Stomach smooth muscle (tissue), 2 donors: ENCODE measurements around the gene DOCK3.
"Not testable (repeated sequence)": the region's sequence is repeated elsewhere in the genome, so short reads cannot be mapped to it uniquely, and the experiment has no call there.

Experiments used
- H3K27ac ChIP-seq: one replicate; pipeline ENCODE4 v1.7.0; 2013; ENCODE audit warnings: mild to moderate bottlenecking, low read length, inconsistent platforms
- H3K27me3 ChIP-seq, 2 donors: one replicate each; pipeline ENCODE4 v1.7.0; 2013; ENCODE audit warnings: low read length in 2 of 2; ENCODE audit not compliant: insufficient read depth in 2 of 2, control insufficient read depth in 1 of 2
- H3K36me3 ChIP-seq, 2 donors: one replicate each; pipeline ENCODE4 v1.7.0; 2013; ENCODE audit warnings: low read length in 2 of 2; ENCODE audit not compliant: control insufficient read depth in 2 of 2, insufficient read depth in 2 of 2
- H3K4me1 ChIP-seq: one replicate; pipeline ENCODE4 v1.7.0; 2013; ENCODE audit warnings: low read length; ENCODE audit not compliant: control insufficient read depth, insufficient read depth
- H3K4me3 ChIP-seq, 2 donors: one replicate each; pipeline ENCODE4 v1.7.0; 2013; ENCODE audit warnings: low read length in 2 of 2
- H3K9ac ChIP-seq, 2 donors: one replicate each; pipeline ENCODE4 v1.7.0; 2013; ENCODE audit warnings: low read length in 2 of 2, mild to moderate bottlenecking in 1 of 2
- H3K9me3 ChIP-seq, 2 donors: one replicate each; pipeline ENCODE4 v1.7.0; 2013; ENCODE audit warnings: low read length in 2 of 2; ENCODE audit not compliant: control insufficient read depth in 2 of 2
- donor health status: healthy.
- donor health status: Pancreatic carcinoma.

Gene DOCK3

GRCh38 chr3:51031666-51032065 lies 356.9 kb downstream of the DOCK3 start:
- no peak overlapping the region for H3K27ac ChIP-seq
- no peak overlapping the region for H3K4me3 ChIP-seq
- no peak overlapping the region for H3K9ac ChIP-seq
- H3K9me3 ChIP-seq = no peaks in the 10 kb centered on the region
- H3K4me1 ChIP-seq = no peaks in the 10 kb centered on the region
- no peaks in the 10 kb centered on the region for H3K27me3 ChIP-seq
- H3K36me3 ChIP-seq = no peaks in the 10 kb centered on the region

- Histone ChIP-seq H3K36me3 (no peaks in the 10 kb centered on the region), H3K4me3 (no peak overlapping the region), H3K27me3 (no peaks in the 10 kb centered on the region), H3K27ac (no peak overlapping the region), H3K4me1 (no peaks in the 10 kb centered on the region), H3K9me3 (no peaks in the 10 kb centered on the region), H3K9ac (no peak overlapping the region)
These were observed 360.9 kb downstream of the DOCK3 start for GRCh38 chr3:51035630-51036029.

DNA sequence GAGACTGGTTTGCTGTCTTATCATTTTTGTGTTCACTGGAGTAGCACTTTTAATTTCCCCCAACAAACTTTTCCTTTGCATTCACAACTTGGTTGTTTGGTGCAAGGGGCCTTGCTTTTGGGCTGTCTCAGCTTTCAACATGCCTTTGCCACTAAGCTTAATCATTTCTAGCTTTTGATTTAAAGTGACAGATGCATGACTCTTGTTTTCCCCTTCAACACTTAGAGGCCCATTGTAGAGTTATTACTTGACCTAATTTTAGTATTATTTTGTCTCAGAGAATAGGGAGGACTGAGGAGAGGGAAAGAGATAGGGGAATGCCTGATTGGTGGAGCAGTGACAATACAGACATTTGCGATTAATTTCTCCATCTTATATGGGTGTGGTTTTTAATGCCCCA lies 370.3 kb downstream of the DOCK3 start:
- Histone ChIP-seq H3K36me3 (no peaks in the 10 kb centered on the region), H3K4me3 (no peak overlapping the region), H3K4me1 (no peaks in the 10 kb centered on the region), H3K27ac (no peak overlapping the region), H3K27me3 (no peaks in the 10 kb centered on the region), H3K9ac (no peak overlapping the region), H3K9me3 (no peaks in the 10 kb centered on the region)

GRCh38 chr3:51052562-51052961 lies 377.8 kb downstream of the DOCK3 start:
- H3K36me3 ChIP-seq = no peaks in the 10 kb centered on the region
- H3K27me3 ChIP-seq = no peaks in the 10 kb centered on the region
- no peak overlapping the region for H3K4me3 ChIP-seq
- H3K9me3 ChIP-seq = no peaks in the 10 kb centered on the region
- H3K27ac ChIP-seq = no peak overlapping the region
- no peak overlapping the region for H3K9ac ChIP-seq
- H3K4me1 ChIP-seq = peaks cover 4% of the 10 kb centered on the region

GRCh38 chr3:51057121-51057520 lies 382.4 kb downstream of the DOCK3 start:
- H3K9ac ChIP-seq = no peak overlapping the region
- no peaks in the 10 kb centered on the region for H3K27me3 ChIP-seq
- no peak overlapping the region for H3K27ac ChIP-seq
- H3K4me3 ChIP-seq = no peak overlapping the region
- H3K4me1 ChIP-seq = peaks cover 4% of the 10 kb centered on the region
- H3K9me3 ChIP-seq = no peaks in the 10 kb centered on the region
- no peaks in the 10 kb centered on the region for H3K36me3 ChIP-seq

DNA sequence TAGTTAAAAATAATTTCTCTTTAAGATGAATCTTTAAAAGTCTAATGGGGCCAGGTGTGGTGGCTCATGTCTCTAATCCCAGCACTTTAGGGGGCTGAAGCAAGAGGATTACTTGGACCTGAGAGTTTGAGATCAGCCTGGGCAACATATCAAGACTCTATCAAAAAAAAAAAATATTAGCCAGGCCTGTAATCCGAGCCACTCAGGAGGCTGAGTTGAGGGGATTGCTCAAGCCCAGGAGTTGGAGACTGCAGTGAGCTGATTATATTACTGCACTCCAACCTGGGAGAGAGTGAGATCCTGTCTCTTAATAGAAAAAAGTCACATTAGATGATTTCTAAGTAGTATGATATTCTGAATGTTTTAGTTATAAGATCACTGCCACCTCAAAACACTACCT lies 388.3 kb downstream of the DOCK3 start:
- Histone ChIP-seq H3K4me3 (no peak overlapping the region), H3K27ac (no peak overlapping the region), H3K36me3 (no peaks in the 10 kb centered on the region), H3K4me1 (no peaks in the 10 kb centered on the region), H3K9me3 (no peaks in the 10 kb centered on the region), H3K27me3 (no peaks in the 10 kb centered on the region), H3K9ac (no peak overlapping the region)

GRCh38 chr3:51075221-51075775 lies 400.6 kb downstream of the DOCK3 start:
- Histone ChIP-seq H3K9me3 (no peaks in the 10 kb centered on the region), H3K4me3 (no peak overlapping the region), H3K36me3 (no peaks in the 10 kb centered on the region), H3K4me1 (no peaks in the 10 kb centered on the region), H3K9ac (no peak overlapping the region), H3K27me3 (no peaks in the 10 kb centered on the region), H3K27ac (no peak overlapping the region)

- Histone ChIP-seq H3K36me3 (peaks cover 0 to 5% of the 10 kb centered on the region in 2 donors), H3K9me3 (peaks cover 2 to 3% of the 10 kb centered on the region in 2 donors), H3K27me3 (no peaks in the 10 kb centered on the region), H3K9ac (no peak overlapping the region), H3K27ac (no peak overlapping the region), H3K4me3 (no peak overlapping the region), H3K4me1 (no peaks in the 10 kb centered on the region)
These were observed 407.6 kb downstream of the DOCK3 start for GRCh38 chr3:51082363-51082762.

DNA sequence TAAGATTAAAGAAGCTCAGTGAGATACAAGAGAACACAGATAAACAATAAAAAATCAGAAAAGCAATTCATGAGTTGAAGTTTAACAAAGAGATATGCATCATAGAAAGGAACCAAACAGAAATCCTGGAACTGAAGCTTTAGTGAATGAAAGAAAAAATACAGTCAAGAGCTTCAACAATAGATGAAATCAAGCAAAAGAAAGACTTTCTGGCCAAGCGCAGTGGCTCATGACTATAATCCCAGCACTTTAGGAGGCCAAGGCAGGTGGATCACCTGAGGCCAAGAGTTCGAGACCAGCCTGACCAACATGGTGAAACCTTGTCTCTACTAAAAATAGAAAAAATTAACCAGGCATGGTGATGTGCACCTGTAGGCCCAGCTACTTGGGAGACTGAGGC lies 408.8 kb downstream of the DOCK3 start:
- peaks cover 0 to 5% of the 10 kb centered on the region in 2 donors for H3K36me3 ChIP-seq
- peaks cover 2 to 3% of the 10 kb centered on the region in 2 donors for H3K9me3 ChIP-seq
- no peak overlapping the region for H3K27ac ChIP-seq
- H3K4me1 ChIP-seq = no peaks in the 10 kb centered on the region
- no peak overlapping the region for H3K9ac ChIP-seq
- H3K4me3 ChIP-seq = no peak overlapping the region
- no peaks in the 10 kb centered on the region for H3K27me3 ChIP-seq

- not testable (repeated sequence) for H3K27ac ChIP-seq, H3K36me3 ChIP-seq, H3K4me1 ChIP-seq, H3K9me3 ChIP-seq, H3K4me3 ChIP-seq, H3K9ac ChIP-seq, H3K27me3 ChIP-seq
These were observed 417.4 kb downstream of the DOCK3 start for GRCh38 chr3:51092141-51092540.

DNA sequence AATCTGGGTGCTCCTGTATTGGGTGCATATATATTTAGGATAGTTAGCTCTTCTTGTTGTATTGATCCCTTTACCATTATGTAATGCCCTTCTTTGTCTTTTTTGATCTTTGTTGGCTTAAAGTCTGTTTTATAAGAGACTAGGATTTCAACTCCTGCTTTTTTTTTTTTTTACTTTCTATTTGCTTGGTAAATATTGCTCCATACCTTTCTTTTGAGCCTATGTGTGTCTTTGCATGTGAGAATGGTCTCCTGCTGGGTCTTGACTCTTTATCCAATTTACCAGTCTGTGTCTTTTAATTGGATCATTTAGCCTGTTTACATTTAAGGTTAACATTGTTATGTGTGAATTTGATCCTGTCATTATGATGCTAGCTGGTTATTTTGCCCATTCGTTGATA lies 420.1 kb downstream of the DOCK3 start:
- H3K9ac ChIP-seq, H3K4me1 ChIP-seq, H3K4me3 ChIP-seq, H3K36me3 ChIP-seq, H3K27ac ChIP-seq, H3K9me3 ChIP-seq, H3K27me3 ChIP-seq: not testable (repeated sequence)
